HG03280 (cell line): ENCODE data around the gene TCF25.
A peak's percentile ranks its signal among the peaks of the same experiment; 100 is the strongest.
"Not testable (repeated sequence)": the region's sequence is repeated elsewhere in the genome, so short reads cannot be mapped to it uniquely, and the experiment has no call there.

ENCODE experiments used
- ATAC-seq: cut with Tn5 transposase; IDR thresholded peaks from one replicate; pipeline ENCODE4 v1.9.1; 2021; ENCODE audit warnings: mild to moderate bottlenecking, moderate library complexity; ENCODE audit not compliant: unreplicated experiment

TCF25 gene, protein sequence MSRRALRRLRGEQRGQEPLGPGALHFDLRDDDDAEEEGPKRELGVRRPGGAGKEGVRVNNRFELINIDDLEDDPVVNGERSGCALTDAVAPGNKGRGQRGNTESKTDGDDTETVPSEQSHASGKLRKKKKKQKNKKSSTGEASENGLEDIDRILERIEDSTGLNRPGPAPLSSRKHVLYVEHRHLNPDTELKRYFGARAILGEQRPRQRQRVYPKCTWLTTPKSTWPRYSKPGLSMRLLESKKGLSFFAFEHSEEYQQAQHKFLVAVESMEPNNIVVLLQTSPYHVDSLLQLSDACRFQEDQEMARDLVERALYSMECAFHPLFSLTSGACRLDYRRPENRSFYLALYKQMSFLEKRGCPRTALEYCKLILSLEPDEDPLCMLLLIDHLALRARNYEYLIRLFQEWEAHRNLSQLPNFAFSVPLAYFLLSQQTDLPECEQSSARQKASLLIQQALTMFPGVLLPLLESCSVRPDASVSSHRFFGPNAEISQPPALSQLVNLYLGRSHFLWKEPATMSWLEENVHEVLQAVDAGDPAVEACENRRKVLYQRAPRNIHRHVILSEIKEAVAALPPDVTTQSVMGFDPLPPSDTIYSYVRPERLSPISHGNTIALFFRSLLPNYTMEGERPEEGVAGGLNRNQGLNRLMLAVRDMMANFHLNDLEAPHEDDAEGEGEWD

GRCh38 chr16:89873109-89873971, at the start of gene TCF25:
TCF25 (plus strand) TSS chr16:89873592; CDS start chr16:89873668, 76 bp downstream.
- peak; percentile 46 for ATAC-seq

DNA sequence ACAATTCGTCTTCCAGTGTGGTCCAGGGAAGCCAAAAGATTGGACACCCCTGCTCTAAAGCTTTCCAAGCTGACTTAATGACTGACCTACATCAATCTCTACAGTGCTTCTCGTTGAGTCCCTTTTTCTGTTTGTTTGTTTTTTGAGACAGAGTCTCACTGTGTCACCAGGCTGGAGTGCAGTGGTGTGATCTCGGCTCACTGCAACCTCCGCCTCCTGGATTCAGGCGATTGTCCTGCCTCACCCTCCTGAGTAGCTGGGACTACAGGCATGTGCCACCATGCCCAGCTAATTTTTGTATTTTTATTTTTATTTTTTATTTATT, 49.6 kb upstream of the TCF25 start:
- ATAC-seq: not testable (repeated sequence)

- ATAC-seq: no peak
These were observed 46.6 kb upstream of the TCF25 start for GRCh38 chr16:89826531-89827382.

DNA sequence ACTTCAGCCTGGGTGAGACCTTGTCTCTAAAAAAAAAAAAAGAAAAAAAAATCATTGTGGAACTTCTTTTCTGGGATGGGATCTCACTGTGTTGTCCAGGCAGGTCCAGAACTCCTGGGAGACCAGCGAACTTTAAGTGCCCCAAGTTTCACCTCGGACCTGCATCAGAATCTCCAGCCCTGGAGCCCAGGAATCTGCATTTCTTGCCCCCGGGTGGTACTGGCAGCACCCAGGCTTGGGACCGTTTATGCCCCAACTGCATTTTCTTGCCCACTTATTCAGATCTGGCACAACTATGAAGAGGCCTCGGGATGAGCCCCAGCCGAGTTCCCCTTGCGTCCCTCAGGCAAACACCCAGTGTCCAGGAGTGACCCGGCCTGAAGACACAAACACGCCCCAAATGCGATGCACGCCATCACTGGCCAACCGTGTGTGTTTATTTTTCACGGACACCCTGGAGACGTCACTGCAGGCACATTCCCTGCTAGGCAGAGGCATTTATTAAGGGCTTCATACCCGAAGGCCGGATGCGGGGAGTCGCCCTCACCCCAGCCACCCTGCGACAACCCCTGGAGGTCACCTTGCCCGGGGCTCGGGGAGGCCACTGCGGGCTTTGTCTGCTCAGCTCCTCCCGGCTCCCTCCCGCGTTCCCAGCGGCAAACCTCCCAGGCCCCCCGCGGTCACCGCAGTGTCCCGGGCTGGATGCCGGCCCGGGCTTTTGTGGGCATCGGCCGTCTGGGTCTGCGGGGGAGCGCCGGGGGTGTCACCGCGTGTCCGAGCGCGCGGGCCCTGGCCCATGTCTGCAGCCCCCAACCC, 45.8 kb upstream of the TCF25 start:
- no peak for ATAC-seq

DNA sequence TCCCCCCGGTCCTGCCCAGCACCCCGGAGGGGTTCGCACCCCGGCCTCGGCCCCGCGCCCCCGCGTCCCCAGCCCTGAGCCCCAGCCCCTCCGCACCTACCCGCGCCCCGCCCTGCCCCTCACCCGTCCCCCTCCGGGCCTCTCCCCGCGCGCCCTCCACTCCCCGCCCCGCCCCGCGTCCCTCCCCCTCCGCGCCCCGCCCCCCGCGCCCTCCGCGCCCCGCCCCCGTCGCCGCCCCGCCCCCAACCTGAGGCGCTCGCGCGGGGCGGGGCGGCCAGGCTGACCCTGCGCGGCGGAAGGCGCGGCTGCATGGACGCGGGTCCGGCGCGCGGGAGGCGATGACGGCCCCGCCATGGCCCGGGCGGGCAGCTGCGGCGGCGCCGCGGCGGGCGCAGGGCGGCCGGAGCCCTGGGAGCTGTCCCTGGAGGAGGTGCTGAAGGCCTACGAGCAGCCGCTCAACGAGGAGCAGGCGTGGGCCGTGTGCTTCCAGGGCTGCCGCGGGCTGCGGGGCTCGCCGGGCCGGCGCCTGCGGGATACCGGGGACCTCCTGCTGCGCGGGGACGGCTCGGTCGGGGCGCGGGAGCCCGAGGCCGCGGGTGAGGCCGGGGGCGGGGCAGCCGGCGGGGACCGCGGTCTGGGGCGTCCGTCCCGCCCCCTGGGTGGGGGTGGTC, 45.1 kb upstream of the TCF25 start, which contains the start of gene SPIRE2:
TSS of gene SPIRE2 (plus strand) at position 277 of the 671 bp plus-strand sequence. CDS start at position 353, 76 bp downstream.
- peak; percentile 59 for ATAC-seq

- ATAC-seq: peak; percentile 26
These were observed 44.3 kb upstream of the TCF25 start for GRCh38 chr16:89828870-89829629.

GRCh38 chr16:89829630-89830437, 43.6 kb upstream of the TCF25 start:
- no peak for ATAC-seq

DNA sequence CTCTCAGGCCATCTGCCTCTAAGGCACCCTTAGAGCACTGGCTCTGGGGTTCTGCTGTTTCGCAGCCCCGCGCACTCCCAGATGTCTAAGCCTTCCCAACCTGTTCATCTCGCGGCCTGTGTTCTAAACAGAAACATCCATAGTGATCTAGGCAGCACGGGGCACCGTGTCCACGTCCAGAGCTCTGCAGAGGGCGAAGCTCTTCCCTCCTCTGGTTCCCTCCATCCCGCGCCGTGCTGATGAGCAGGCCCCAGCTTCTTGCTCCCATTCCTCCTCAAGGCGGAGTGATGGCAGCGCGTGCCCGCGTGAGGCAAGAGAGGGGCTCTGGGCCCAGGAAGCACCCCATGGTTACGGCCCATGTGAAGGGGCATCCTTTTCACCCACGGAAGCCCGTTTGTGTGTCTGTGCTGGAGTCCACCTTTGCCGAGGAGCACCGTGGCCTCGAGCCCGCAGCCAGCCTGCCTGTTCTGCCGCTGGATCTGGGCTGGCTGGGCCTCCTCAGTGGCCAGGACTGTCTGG, 41.5 kb upstream of the TCF25 start:
- no peak for ATAC-seq

- not testable (repeated sequence) for ATAC-seq
These were observed 39.6 kb upstream of the TCF25 start for GRCh38 chr16:89833664-89834363.

GRCh38 chr16:89834813-89835363, 38.5 kb upstream of the TCF25 start:
- ATAC-seq: not testable (repeated sequence)

- ATAC-seq: not testable (repeated sequence)
These were observed 36.9 kb upstream of the TCF25 start for GRCh38 chr16:89836484-89836883.

DNA sequence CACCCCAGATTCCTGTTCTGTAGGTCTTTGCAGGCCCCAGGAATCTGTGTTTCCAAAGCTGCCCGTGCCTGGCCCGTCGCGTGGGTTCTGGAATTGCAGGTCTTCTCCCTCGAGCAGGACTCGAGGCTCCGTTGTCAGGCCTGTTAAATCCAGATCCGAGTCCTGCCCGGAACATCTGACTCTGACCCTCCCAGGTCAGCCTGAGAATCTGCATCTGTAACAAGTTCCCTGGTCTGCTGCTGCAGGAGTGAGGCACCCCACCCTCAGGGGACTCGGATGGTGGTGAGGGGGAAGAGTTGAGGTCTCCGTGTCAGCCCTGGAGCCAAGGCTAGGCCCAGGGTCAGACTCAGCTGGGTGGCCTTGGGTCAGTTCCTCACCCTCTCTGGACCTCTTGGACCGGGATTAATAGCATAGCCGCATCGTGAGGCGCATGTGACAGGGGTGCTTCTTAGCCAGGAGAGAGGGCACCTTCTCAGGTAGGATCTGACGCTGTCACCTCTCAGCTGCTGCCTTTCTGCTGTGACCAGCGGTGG, 36.3 kb upstream of the TCF25 start:
- ATAC-seq: no peak

DNA sequence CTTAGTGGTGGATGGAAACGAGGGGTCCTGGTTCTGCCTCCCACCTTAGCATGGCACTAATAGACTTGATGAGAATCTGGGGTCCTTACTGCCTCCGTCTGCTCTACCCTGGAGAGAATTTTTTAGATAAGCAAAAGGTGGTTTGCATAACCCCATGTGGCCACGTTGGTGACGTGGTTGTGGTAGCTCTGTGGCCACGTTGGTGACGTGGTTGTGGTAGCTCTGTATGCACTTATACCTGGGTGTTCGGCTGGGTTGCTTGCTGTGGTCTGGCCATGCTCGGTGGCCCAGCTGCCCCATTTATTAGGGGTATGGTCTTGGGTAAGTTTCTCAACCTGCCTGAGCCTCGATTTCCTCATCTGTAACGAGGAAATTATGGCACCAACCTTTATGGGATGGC, 32.1 kb upstream of the TCF25 start:
- no peak for ATAC-seq

GRCh38 chr16:89842471-89843408, 30.7 kb upstream of the TCF25 start:
- ATAC-seq: no peak
